Breast epithelium (tissue), 4 donors: ENCODE data around the gene HDGFL1. TPM values are rescaled to one million over a fixed set of nuclear protein-coding genes. Genes with fewer than 3 reads are reported as not detected.

ENCODE experiments used
- DNase-seq, 2 donors: peaks; one replicate each; pipeline ENCODE4 v3.0.0-alpha.2; 2019; ENCODE audit warnings: low spot score in 2 of 2
- H3K27ac ChIP-seq, 2 donors: fragments of 200-600 bp; sonication (generic) in 1 of 2; one replicate each; pipeline ENCODE4 v1.5.1; 2016 to 2019; ENCODE audit warnings: mild to moderate bottlenecking in 1 of 2
- H3K27me3 ChIP-seq, 2 donors: fragments of 200-600 bp; sonication (generic) in 1 of 2; one replicate each; pipeline versions ENCODE4 v1.5.1 to v1.6.0; 2017 to 2019; ENCODE audit warnings: control low read depth in 1 of 2, mild to moderate bottlenecking in 1 of 2
- H3K36me3 ChIP-seq: fragments of 200-600 bp; one replicate; pipeline ENCODE4 v1.5.1; 2019
- H3K4me1 ChIP-seq, 2 donors: fragments of 200-600 bp; sonication (generic); one replicate each; pipeline ENCODE4 v1.5.1; 2016 to 2019; ENCODE audit warnings: control low read depth in 1 of 2
- H3K4me3 ChIP-seq, 3 donors: fragments of 200-600 bp; sonication (generic); 1 replicate in 2 of 3; 2 replicates in 1 of 3; pipeline ENCODE4 v1.5.1; 2016 to 2019; ENCODE audit warnings: mild to moderate bottlenecking in 3 of 3, moderate library complexity in 2 of 3
- H3K9me3 ChIP-seq, 2 donors: fragments of 200-600 bp; sonication (generic) in 1 of 2; one replicate each; pipeline ENCODE4 v1.5.1; 2016 to 2019; ENCODE audit warnings: control low read depth in 1 of 2
- POLR2A ChIP-seq: fragments of 450-650 bp; IDR thresholded peaks from one replicate; pipeline ENCODE4 v1.6.1; 2016; ENCODE audit warnings: antibody characterized with exemption, mild to moderate bottlenecking, moderate library complexity
- POLR2AphosphoS5 ChIP-seq, 3 donors: sonication (generic); formaldehyde crosslinking; IDR thresholded peaks; one replicate each; pipeline ENCODE4 v1.6.1; 2017; ENCODE audit warnings: antibody characterized with exemption in 3 of 3
- intact Hi-C: fragments of 100-400 bp; cut with DNase I; formaldehyde crosslinking; loops from one replicate; pipeline ENCODE4 v1.15.1; 2023; ENCODE audit warnings: low total_unique reads
- total RNA-seq, 3 donors: library from RNA; depleted of rRNA; stranded (reverse); fragments of >200 nt; gene quantifications; one replicate each; pipeline ENCODE4 v1.1.0, GENCODE V29; 2016
- TF ChIP-seq, protein P1 (sequence below), 3 donors: fragments of 450-650 bp; IDR thresholded peaks; one replicate each; pipeline ENCODE4 v1.5.1; 2016 to 2017; ENCODE audit warnings: antibody characterized with exemption in 3 of 3, mild to moderate bottlenecking in 3 of 3, moderate library complexity in 3 of 3

HDGFL1 gene
- total RNA-seq, 3 donors from 2014 or later: not detected

GRCh38 chr6:22556266-22556665 is 13.1 kb upstream of the HDGFL1 start:
- Histone ChIP-seq H3K27me3 (no peaks in the 10 kb centered on the region), H3K27ac (no peak overlapping the region), H3K9me3 (no peaks in the 10 kb centered on the region), H3K36me3 (no peaks in the 10 kb centered on the region), H3K4me1 (no peaks in the 10 kb centered on the region), H3K4me3 (no peak overlapping the region)
- intact Hi-C loops: loop anchor here (5.0 kb wide), 1 partner anchor 1069 kb away; no protein-coding TSS in a partner anchor
- DNase-seq: no peak
- TF ChIP-seq, protein P1, sequence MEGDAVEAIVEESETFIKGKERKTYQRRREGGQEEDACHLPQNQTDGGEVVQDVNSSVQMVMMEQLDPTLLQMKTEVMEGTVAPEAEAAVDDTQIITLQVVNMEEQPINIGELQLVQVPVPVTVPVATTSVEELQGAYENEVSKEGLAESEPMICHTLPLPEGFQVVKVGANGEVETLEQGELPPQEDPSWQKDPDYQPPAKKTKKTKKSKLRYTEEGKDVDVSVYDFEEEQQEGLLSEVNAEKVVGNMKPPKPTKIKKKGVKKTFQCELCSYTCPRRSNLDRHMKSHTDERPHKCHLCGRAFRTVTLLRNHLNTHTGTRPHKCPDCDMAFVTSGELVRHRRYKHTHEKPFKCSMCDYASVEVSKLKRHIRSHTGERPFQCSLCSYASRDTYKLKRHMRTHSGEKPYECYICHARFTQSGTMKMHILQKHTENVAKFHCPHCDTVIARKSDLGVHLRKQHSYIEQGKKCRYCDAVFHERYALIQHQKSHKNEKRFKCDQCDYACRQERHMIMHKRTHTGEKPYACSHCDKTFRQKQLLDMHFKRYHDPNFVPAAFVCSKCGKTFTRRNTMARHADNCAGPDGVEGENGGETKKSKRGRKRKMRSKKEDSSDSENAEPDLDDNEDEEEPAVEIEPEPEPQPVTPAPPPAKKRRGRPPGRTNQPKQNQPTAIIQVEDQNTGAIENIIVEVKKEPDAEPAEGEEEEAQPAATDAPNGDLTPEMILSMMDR (IDR thresholded peaks at IDR 0.05): no peak
- no peak for TF ChIP-seq POLR2AphosphoS5 (IDR thresholded peaks at IDR 0.05)
- no peak for TF ChIP-seq POLR2A

- Histone ChIP-seq H3K9me3 (no peaks in the 10 kb centered on the region), H3K27me3 (no peaks in the 10 kb centered on the region), H3K4me1 (no peaks in the 10 kb centered on the region), H3K36me3 (no peaks in the 10 kb centered on the region), H3K4me3 (no peak overlapping the region), H3K27ac (no peak overlapping the region)
- intact Hi-C loops: loop anchor here (5.0 kb wide), 1 partner anchor 1070 kb away; no protein-coding TSS in a partner anchor
- TF ChIP-seq, protein P1 (IDR thresholded peaks at IDR 0.05): no peak
- TF ChIP-seq POLR2AphosphoS5 (IDR thresholded peaks at IDR 0.05) (no peak), POLR2A (no peak)
- DNase-seq: no peak
Measured at GRCh38 chr6:22557007-22557406, 12.4 kb upstream of the HDGFL1 start.

- no peaks in the 10 kb centered on the region for H3K9me3 ChIP-seq
- intact Hi-C loops: loop anchor here (5.0 kb wide), 1 partner anchor 1071 kb away; no protein-coding TSS in a partner anchor
- H3K36me3 ChIP-seq: no peaks in the 10 kb centered on the region
- TF ChIP-seq, protein P1 (IDR thresholded peaks at IDR 0.05): no peak
- TF ChIP-seq POLR2A (no peak), POLR2AphosphoS5 (IDR thresholded peaks at IDR 0.05) (no peak)
- no peak overlapping the region for H3K27ac ChIP-seq
- no peak for DNase-seq
- H3K4me3 ChIP-seq: no peak overlapping the region
- H3K4me1 ChIP-seq: no peaks in the 10 kb centered on the region
- no peaks in the 10 kb centered on the region for H3K27me3 ChIP-seq
Measured at GRCh38 chr6:22558288-22558882, 11.0 kb upstream of the HDGFL1 start.

DNA sequence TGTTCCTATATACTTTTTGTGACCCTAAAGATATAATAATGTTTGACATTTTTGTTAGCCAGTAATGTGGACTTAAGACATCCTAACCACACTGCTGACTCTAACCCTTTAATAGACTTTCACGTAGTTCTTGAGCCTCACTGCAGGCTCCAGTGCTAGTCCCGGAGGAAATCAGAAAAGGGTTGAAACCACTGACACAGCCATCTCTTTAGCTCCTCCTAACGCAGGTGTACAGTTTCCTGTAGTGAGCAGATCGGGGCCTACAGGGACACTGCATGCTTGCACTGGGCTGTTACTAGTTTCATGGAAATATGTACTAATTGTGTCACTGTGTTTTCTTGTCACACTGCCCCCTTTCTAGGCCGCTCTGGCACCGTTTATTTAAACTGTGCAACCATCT is 512 bp upstream of the HDGFL1 start:
- Histone ChIP-seq H3K36me3 (no peaks in the 10 kb centered on the region), H3K9me3 (peaks cover 0 to 9% of the 10 kb centered on the region in 2 donors), H3K4me3 (no peak overlapping the region), H3K4me1 (no peaks in the 10 kb centered on the region), H3K27ac (no peak overlapping the region), H3K27me3 (no peaks in the 10 kb centered on the region)
- TF ChIP-seq, protein P1 (IDR thresholded peaks at IDR 0.05): no peak
- intact Hi-C loops: no loop called here
- no peak for DNase-seq

DNA sequence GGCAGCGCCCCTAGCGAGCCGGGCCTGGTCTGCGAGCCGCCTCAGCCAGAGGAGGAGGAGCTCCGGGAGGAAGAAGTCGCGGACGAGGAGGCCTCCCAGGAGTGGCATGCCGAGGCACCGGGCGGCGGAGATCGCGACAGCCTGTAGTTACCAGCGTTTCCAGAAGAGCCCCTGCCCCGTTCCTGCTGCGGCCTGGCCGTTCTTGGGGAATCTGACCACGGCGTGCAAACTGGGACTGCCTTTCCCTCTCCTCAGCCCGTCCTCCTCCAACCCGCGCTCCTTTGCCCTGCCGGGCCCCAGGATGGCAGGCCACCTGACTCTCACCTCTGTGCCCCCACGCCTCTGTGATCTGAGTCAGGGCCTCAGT is 802 bp downstream of the HDGFL1 start:
- Histone ChIP-seq H3K27me3 (no peaks in the 10 kb centered on the region), H3K27ac (no peak overlapping the region), H3K36me3 (no peaks in the 10 kb centered on the region), H3K9me3 (peaks cover 0 to 9% of the 10 kb centered on the region in 2 donors), H3K4me1 (no peaks in the 10 kb centered on the region), H3K4me3 (no peak overlapping the region)
- intact Hi-C loops: no loop called here
- TF ChIP-seq, protein P1 (IDR thresholded peaks at IDR 0.05): no peak
- TF ChIP-seq POLR2A (no peak), POLR2AphosphoS5 (IDR thresholded peaks at IDR 0.05) (no peak)
- DNase-seq: no peak
